RWPE2 (cell line): ENCODE results near the gene DPF3.

Source experiments
- ATAC-seq: fragments of 200-7000 bp; cut with Tn5 transposase; 3 replicates; pipeline ENCODE4 v1.9.1; 2021; ENCODE audit warnings: low read depth
- DNase-seq: peaks from one replicate; pipeline ENCODE4 v3.0.0-alpha.2; 2020; ENCODE audit warnings: low spot score
- H3K27ac ChIP-seq: fragments of 450-650 bp; 2 replicates; pipeline ENCODE4 v1.5.1; 2017; ENCODE audit warnings: mild to moderate bottlenecking; ENCODE audit not compliant: poor library complexity, severe bottlenecking
- H3K27me3 ChIP-seq: fragments of 250-450 bp; sonication (Bioruptor Pico); 2 replicates; pipeline ENCODE4 v1.5.1; 2021; ENCODE audit warnings: mild to moderate bottlenecking, moderate library complexity; ENCODE audit not compliant: insufficient read depth, poor library complexity, severe bottlenecking
- H3K36me3 ChIP-seq: fragments of 250-450 bp; sonication (Bioruptor Pico); 2 replicates; pipeline ENCODE4 v1.5.1; 2020; ENCODE audit warnings: low read depth, mild to moderate bottlenecking, moderate library complexity
- H3K4me1 ChIP-seq: fragments of 250-450 bp; sonication (Bioruptor Pico); 2 replicates; pipeline ENCODE4 v1.5.1; 2021; ENCODE audit warnings: mild to moderate bottlenecking, moderate library complexity; ENCODE audit not compliant: insufficient read depth, poor library complexity, severe bottlenecking
- H3K4me3 ChIP-seq: fragments of 250-450 bp; sonication (Bioruptor Pico); 2 replicates; pipeline ENCODE4 v1.5.1; 2021; ENCODE audit warnings: mild to moderate bottlenecking, moderate library complexity; ENCODE audit not compliant: severe bottlenecking
- H3K9me3 ChIP-seq: fragments of 250-450 bp; sonication (Bioruptor Pico); 2 replicates; pipeline ENCODE4 v1.5.1; 2021; ENCODE audit warnings: mild to moderate bottlenecking, moderate library complexity; ENCODE audit not compliant: severe bottlenecking
- CTCF ChIP-seq: fragments of 450-650 bp; IDR thresholded peaks from one replicate; pipeline ENCODE4 v1.5.1; 2017; ENCODE audit warnings: mild to moderate bottlenecking, moderate library complexity; ENCODE audit not compliant: poor library complexity, severe bottlenecking

Gene DPF3

GRCh38 chr14:72715215-72715849 is 178.6 kb downstream of the DPF3 start:
- no peak overlapping the region for H3K27ac ChIP-seq
- no peak for TF ChIP-seq CTCF
- DNase-seq: no peak

GRCh38 chr14:72714871-72715214 is 179.1 kb downstream of the DPF3 start:
- H3K9me3 ChIP-seq: no peaks in the 10 kb centered on the region
- ATAC-seq (no peak), DNase-seq (no peak)
- H3K36me3 ChIP-seq: no peaks in the 10 kb centered on the region
- no peak overlapping the region for H3K4me3 ChIP-seq
- H3K27me3 ChIP-seq: no peaks in the 10 kb centered on the region
- no peaks in the 10 kb centered on the region for H3K4me1 ChIP-seq
- no peak overlapping the region for H3K27ac ChIP-seq
- no peak for TF ChIP-seq CTCF

More at GRCh38 chr14:72715215-72715849, 178.6 kb downstream of the DPF3 start:
- H3K9me3 ChIP-seq: no peaks in the 10 kb centered on the region
- H3K4me1 ChIP-seq: no peaks in the 10 kb centered on the region
- no peaks in the 10 kb centered on the region for H3K36me3 ChIP-seq
- H3K27me3 ChIP-seq: no peaks in the 10 kb centered on the region
- H3K4me3 ChIP-seq: no peak overlapping the region
- ATAC-seq: no peak

GRCh38 chr14:72714094-72714493 is 179.8 kb downstream of the DPF3 start:
- H3K4me1 ChIP-seq: no peaks in the 10 kb centered on the region
- no peaks in the 10 kb centered on the region for H3K36me3 ChIP-seq
- H3K4me3 ChIP-seq: no peak overlapping the region
- H3K27me3 ChIP-seq: no peaks in the 10 kb centered on the region
- no peak for TF ChIP-seq CTCF
- no peaks in the 10 kb centered on the region for H3K9me3 ChIP-seq
- no peak overlapping the region for H3K27ac ChIP-seq
- DNase-seq: no peak
- no peak for ATAC-seq

- TF ChIP-seq CTCF: no peak
Observed at GRCh38 chr14:72711936-72712335, 182.0 kb downstream of the DPF3 start.

GRCh38 chr14:72709916-72710611 is 183.8 kb downstream of the DPF3 start:
- DNase-seq: no peak
- no peak for TF ChIP-seq CTCF
- no peaks in the 10 kb centered on the region for H3K9me3 ChIP-seq
- no peaks in the 10 kb centered on the region for H3K4me1 ChIP-seq
- no peaks in the 10 kb centered on the region for H3K27me3 ChIP-seq
- no peak for ATAC-seq
- no peaks in the 10 kb centered on the region for H3K36me3 ChIP-seq
- H3K27ac ChIP-seq: no peak overlapping the region
- H3K4me3 ChIP-seq: no peak overlapping the region

More at GRCh38 chr14:72711936-72712335, 182.0 kb downstream of the DPF3 start:
- no peaks in the 10 kb centered on the region for H3K27me3 ChIP-seq
- H3K9me3 ChIP-seq: no peaks in the 10 kb centered on the region
- DNase-seq (no peak), ATAC-seq (no peak)
- H3K36me3 ChIP-seq: no peaks in the 10 kb centered on the region
- no peak overlapping the region for H3K27ac ChIP-seq
- H3K4me1 ChIP-seq: no peaks in the 10 kb centered on the region
- H3K4me3 ChIP-seq: no peak overlapping the region
